HepG2 (cell line): ENCODE measurements around the gene BCDIN3D.

ENCODE experiments used
- CTCF ChIP-seq: sonication (generic); formaldehyde crosslinking; IDR thresholded peaks from 2 replicates; pipeline ENCODE4 v1.5.0; 2020; ENCODE audit warnings: mild to moderate bottlenecking, missing genetic modification reagents, moderate library complexity
- DBP ChIP-seq: sonication (generic); formaldehyde crosslinking; IDR thresholded peaks from 2 replicates; pipeline ENCODE4 v1.4.0; 2020; ENCODE audit warnings: missing genetic modification reagents; ENCODE audit errors: not compliant biosample characterization
- HCFC1 ChIP-seq: fragments of 150-350 bp; IDR thresholded peaks from 2 replicates; pipeline ENCODE4 v1.6.1; 2014; ENCODE audit warnings: low read depth, low read length
- KLF16 ChIP-seq, 2 experiments: sonication (generic) in 1 of 2; formaldehyde crosslinking in 1 of 2; IDR thresholded peaks; 2 replicates each; pipeline versions ENCODE4 v1.6.1 to v1.8.0; 2016 to 2023; ENCODE audit warnings: missing genetic modification reagents in 2 of 2, missing compliant biosample characterization in 1 of 2
- MAZ ChIP-seq, 2 experiments: sonication (generic) in 1 of 2; formaldehyde crosslinking in 1 of 2; IDR thresholded peaks; 2 replicates each; pipeline versions ENCODE4 v1.5.0 to v1.6.1; 2012 to 2020; ENCODE audit warnings: low read depth in 2 of 2, mild to moderate bottlenecking in 2 of 2, borderline replicate concordance in 1 of 2, improper control_type of control experiment in 1 of 2, low read length in 1 of 2, missing genetic modification reagents in 1 of 2, moderate library complexity in 1 of 2
- MXI1 ChIP-seq: IDR thresholded peaks from 3 replicates; pipeline ENCODE4 v1.6.1; 2012; ENCODE audit warnings: low read depth, low read length, inconsistent platforms, borderline replicate concordance
- POLR2AphosphoS5 ChIP-seq: IDR thresholded peaks from 2 replicates; pipeline ENCODE4 v1.6.1; 2012; ENCODE audit warnings: low read depth, low read length
- SP4 ChIP-seq: sonication (generic); formaldehyde crosslinking; IDR thresholded peaks from 2 replicates; pipeline ENCODE4 v1.8.1; 2023; ENCODE audit warnings: mild to moderate bottlenecking, missing genetic modification reagents
- ZNF12 ChIP-seq: sonication (generic); formaldehyde crosslinking; IDR thresholded peaks from 2 replicates; pipeline ENCODE4 v1.5.0; 2020; ENCODE audit warnings: missing genetic modification reagents
- ZNF382 ChIP-seq: sonication (generic); formaldehyde crosslinking; IDR thresholded peaks from 2 replicates; pipeline ENCODE4 v1.5.0; 2020; ENCODE audit warnings: missing genetic modification reagents, mild to moderate bottlenecking, borderline replicate concordance
- ZSCAN30 ChIP-seq: sonication (generic); formaldehyde crosslinking; IDR thresholded peaks from 2 replicates; pipeline ENCODE4 v1.5.0; 2020; ENCODE audit warnings: mild to moderate bottlenecking, missing genetic modification reagents

- no peak for TF ChIP-seq DBP (CRISPR knock-in tag)
- no peak for TF ChIP-seq SP4 (CRISPR knock-in tag)
- TF ChIP-seq MAZ (IDR thresholded peaks at IDR 0.05; ENCODE audit: borderline replicate concordance, low read depth, low read length) = no peak
- TF ChIP-seq MAZ (CRISPR knock-in tag; IDR thresholded peaks at IDR 0.05; ENCODE audit: low read depth) = no peak
- TF ChIP-seq HCFC1 = no peak
- TF ChIP-seq KLF16 (CRISPR knock-in tag; IDR thresholded peaks at IDR 0.05) = no peak
- no peak for TF ChIP-seq MXI1
- TF ChIP-seq ZNF12 = no peak
- no peak for TF ChIP-seq CTCF
- no peak for TF ChIP-seq POLR2AphosphoS5
- TF ChIP-seq ZSCAN30 (CRISPR knock-in tag) = no peak
- no peak for TF ChIP-seq ZNF382 (CRISPR knock-in tag)
These were observed 39.4 kb upstream of the BCDIN3D start for GRCh38 chr12:49882248-49882850.
